GM15510 (cell line): ENCODE data around the gene DAAM1.
A peak's percentile ranks its signal among the peaks of the same experiment; 100 is the strongest.

Experiments used
- POLR2A ChIP-seq: IDR thresholded peaks from 3 replicates; pipeline ENCODE4 v1.6.1; 2011; ENCODE audit warnings: borderline replicate concordance; ENCODE audit not compliant: insufficient read length; ENCODE audit errors: extremely low read depth

DAAM1 gene

GRCh38 chr14:59183150-59183549, 5.3 kb upstream of the DAAM1 start:
- no peak for TF ChIP-seq POLR2A

GRCh38 chr14:59184396-59184795, 4.1 kb upstream of the DAAM1 start:
- TF ChIP-seq POLR2A, result no peak

- TF ChIP-seq POLR2A, result no peak
Observed at GRCh38 chr14:59185676-59186075, 2.8 kb upstream of the DAAM1 start.

- no peak for TF ChIP-seq POLR2A
Observed at GRCh38 chr14:59186306-59186705, 2.2 kb upstream of the DAAM1 start.

GRCh38 chr14:59187118-59187517, 1.3 kb upstream of the DAAM1 start:
- TF ChIP-seq POLR2A, result no peak

- TF ChIP-seq POLR2A, result no peak
Observed at GRCh38 chr14:59187802-59188460, 536 bp upstream of the DAAM1 start.

GRCh38 chr14:59189091-59189785, 771 bp downstream of the DAAM1 start:
- no peak for TF ChIP-seq POLR2A

GRCh38 chr14:59189786-59190368, 1.4 kb downstream of the DAAM1 start:
- TF ChIP-seq POLR2A, result peak; percentile 22

GRCh38 chr14:59190372-59190771, 1.9 kb downstream of the DAAM1 start:
- no peak for TF ChIP-seq POLR2A

GRCh38 chr14:59195912-59196311, 7.4 kb downstream of the DAAM1 start:
- no peak for TF ChIP-seq POLR2A

- no peak for TF ChIP-seq POLR2A
Observed at GRCh38 chr14:59197695-59198262, 9.3 kb downstream of the DAAM1 start.

GRCh38 chr14:59199205-59199604, 10.7 kb downstream of the DAAM1 start:
- TF ChIP-seq POLR2A, result no peak

- TF ChIP-seq POLR2A, result no peak
Observed at GRCh38 chr14:59199614-59200013, 11.1 kb downstream of the DAAM1 start.

- no peak for TF ChIP-seq POLR2A
Observed at GRCh38 chr14:59200195-59200594, 11.7 kb downstream of the DAAM1 start.

- TF ChIP-seq POLR2A, result no peak
Observed at GRCh38 chr14:59202031-59202430, 13.6 kb downstream of the DAAM1 start.

GRCh38 chr14:59204305-59204704, 15.8 kb downstream of the DAAM1 start:
- no peak for TF ChIP-seq POLR2A

GRCh38 chr14:59206892-59207291, 18.4 kb downstream of the DAAM1 start:
- TF ChIP-seq POLR2A, result no peak

- no peak for TF ChIP-seq POLR2A
Observed at GRCh38 chr14:59207506-59207933, 19.1 kb downstream of the DAAM1 start.
